ENCODE measurements around the gene DHRS1.
"Not testable (repeated sequence)": the region's sequence is repeated elsewhere in the genome, so short reads cannot be mapped to it uniquely, and the experiment has no call there.

The DHRS1 gene

DNA sequence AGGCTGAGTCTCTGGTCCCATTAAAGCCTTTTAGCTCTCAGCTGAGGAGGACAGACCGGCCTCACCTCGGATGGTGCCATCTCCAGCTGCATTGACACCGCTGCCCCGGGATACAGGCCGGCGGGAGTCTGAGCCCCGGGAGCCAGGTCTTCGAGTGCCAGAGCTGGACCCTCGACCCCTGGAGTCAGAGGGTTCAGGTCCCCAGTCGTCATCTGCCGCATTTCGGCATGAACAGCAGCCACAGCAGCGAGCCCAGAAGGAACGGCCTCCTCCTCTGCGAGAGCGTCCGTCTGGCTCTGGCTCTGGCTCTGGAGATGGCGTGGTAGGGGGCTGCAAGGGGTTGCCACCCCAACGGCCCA is 37.6 kb downstream of the DHRS1 start:
- DNase-seq = no peak

DNA sequence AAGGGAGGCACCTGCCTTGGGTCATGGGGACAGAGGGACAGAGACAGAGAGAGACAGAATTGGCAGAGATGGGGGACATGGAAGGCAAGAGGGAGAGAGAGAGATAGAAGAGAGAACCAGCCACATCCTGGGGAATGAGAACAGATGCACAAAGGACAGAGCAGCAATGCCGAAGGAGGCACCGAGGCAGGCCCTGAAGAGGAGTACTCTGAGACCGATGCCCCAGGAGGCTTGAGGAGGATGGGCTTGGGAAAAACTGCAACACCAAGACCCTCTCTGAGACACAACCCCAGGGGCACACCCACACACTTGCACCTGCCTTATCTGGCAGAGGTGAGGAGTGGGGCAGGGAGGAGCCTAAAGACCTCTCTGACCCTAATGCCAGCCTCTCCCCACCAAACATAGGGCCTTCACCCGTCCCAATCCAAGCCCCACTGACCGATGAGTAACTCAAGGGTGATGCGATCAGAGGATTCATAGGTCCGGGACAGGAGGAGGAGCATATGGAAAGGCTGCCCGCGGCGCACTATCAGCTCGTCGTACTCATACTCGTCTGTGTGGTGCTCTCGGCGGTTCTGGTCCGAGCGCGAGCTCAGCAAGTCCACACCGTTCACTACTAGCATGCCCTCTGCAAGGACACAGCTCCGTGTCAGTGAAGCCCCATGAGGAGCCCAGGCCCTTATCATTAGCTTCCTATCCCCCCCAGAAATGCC is 38.2 kb downstream of the DHRS1 start:
- DNase-seq = no peak

DNA sequence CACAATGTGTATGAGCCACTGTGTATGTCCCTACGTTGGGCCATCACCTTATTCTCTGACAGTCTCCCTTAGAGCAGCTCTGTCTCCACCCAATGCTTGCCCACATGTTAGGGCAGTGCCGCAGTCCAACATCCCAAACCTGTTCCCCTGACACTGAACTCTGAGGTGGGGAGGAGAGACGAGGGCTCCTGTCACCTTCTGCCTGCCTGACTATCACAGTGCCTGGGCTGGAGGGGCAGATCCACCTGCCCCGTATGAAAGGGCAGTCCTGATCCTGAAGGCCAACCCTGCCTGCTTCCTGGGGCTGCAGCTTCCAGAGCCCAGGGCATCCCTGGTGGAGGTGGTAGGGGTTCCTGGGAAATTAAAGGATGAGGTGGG is 38.8 kb downstream of the DHRS1 start:
- no peak for DNase-seq

DNA sequence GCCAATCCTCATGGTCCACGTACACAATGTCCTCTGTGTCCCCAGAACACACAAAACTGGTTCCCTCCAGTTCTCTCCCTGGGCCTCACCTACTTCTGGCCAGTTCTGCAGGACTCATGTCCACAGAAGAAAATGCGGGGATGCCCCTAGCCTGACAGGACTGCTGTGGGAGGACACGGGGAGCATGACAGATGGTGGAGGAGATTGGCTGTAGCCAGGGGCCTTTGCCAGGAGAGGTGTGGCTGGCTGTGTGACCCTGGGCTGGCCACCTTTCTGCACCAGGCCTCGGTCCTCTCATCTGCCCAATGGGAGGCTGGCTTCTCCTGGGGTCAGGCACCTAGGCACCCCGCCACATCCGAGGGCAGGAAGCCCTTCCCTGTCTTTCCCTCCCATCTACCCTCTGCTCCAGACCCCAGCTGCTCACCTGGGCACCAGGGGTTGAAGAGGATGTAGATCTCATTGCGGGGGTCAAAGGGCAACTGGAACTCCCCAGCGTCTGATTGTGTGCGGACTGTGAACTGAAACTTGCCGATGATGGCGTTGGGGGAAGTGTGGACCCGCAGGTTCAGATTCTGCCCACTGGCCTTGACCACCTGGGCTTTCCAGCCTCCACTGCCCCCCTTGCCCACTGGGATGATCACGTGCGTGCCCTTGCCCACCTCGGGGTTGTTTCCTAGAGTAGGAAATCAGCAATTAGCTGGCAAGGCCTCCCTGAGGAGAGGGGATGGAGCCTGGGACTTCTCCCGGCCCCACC is 39.4 kb downstream of the DHRS1 start:
- no peak for DNase-seq

DNA sequence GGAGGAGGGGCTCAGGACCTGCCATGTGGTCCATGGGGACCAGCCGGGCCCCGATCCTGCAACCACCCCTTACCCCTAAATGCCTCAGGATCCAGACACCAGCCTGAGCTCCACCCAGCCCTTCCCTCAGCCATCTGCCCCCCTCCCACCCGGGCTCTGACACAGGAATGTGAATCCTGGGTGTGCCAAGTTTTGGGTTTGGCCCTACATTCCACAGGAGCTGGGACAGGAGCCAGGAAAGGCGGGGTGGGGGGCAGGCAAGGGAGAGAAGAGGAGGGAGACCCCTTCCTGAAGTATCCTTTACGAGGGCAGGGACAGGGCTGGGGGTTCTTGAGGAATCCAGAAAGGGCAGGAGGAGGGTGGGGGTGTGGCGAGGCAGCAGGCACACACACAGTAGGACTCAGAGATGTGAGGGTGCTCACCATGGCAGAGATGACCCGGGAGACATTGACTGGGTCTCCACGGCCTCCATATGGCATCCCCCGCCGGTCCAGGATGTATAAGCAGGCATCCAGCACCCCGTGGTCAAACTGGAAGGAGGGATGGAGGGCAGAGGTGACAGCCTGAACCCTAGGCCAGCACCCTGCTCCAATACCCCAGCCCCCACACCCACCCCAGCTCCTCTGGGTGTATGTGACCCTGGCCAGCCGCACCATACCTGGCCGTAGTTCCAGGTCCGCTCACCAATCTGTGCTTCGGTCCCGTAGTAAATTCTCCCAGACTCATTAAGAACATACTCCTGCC is 40.1 kb downstream of the DHRS1 start:
- no peak for DNase-seq

DNA sequence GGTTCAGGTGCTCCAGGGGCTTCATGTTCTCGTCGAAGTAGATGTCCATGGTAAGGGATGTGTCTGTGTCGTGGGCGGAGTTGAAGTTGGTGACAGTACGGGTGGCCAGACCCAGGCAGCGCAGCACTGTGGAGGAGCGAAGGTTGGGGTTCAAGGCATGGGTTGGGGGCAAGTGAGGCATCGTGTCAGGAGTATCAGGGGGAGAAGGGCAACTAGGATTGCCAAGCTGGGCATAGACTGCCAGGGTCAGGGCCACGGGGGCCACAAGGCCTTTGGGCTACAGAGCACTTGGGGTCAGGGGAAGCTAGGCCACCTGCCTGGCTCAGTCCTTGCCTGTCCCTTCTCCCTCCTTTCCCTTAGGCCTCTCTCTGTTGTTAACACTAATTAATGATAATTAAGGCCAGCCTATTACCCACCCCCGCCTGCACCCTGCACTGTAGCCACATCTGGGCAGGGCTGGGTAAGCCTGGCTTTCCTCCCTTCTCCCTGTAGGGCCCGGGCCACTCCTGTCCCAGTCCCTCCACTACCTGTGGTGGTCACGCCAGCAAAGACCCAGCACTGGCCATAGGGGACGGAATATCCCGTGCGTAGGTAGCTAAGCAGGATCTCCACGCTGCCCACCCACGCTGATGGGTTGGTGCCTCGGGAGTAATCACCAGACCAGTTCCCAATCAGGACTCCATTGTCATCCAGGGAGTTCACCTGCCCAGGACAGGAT is 40.9 kb downstream of the DHRS1 start:
- DNase-seq = no peak

GRCh38 chr14:24258119-24258518 is 41.5 kb downstream of the DHRS1 start:
- DNase-seq = no peak

- no peak for DNase-seq
These were observed 42.6 kb downstream of the DHRS1 start for GRCh38 chr14:24256960-24257359.

- no peak for DNase-seq
These were observed 43.5 kb downstream of the DHRS1 start for GRCh38 chr14:24255931-24256711.

DNA sequence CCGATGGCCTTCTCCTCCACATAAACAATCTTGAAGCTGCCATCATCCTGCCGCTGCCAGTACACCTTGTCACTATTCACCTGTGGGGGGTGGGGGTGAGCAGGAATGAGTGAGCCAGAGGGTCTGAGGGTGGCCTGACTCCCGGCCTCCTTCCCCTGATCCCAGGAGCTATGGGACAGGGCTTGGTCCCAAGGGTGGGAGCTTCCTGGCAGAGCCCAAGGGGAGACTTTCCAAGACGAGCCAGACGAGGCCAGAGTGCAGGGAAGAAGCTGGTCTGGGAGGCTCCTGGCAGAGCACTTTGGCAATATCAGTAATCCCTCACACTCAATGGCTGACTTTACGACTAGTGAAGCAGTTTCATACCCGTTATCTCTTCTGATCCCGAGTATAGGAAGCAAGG is 44.1 kb downstream of the DHRS1 start:
- no peak for DNase-seq

- DNase-seq = no peak
These were observed 44.8 kb downstream of the DHRS1 start for GRCh38 chr14:24254630-24255392.

GRCh38 chr14:24253936-24254335 is 45.6 kb downstream of the DHRS1 start:
- no peak for DNase-seq

GRCh38 chr14:24252289-24253124 is 47.1 kb downstream of the DHRS1 start:
- no peak for DNase-seq

GRCh38 chr14:24251880-24252288 is 47.7 kb downstream of the DHRS1 start:
- no peak for DNase-seq

DNA sequence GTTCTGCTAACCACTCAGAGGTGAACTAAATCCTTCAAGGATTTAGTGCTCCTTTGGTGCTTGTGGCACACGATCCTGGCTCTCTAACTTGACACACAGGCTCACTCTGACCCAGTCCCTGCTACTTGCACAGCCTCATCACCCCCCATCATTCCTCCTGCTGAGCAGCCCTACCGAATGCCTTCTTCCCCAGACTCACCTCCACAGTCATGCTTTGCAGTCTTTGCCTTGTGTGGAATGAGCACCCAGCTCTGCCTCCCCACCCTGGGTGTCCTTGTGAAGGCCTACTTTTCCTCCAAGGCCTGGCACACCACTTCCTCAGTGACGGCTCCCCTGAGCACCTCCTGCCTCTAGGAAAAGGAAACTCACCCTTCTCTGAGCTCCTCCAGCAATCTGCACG is 49.2 kb downstream of the DHRS1 start:
- DNase-seq = no peak

DNA sequence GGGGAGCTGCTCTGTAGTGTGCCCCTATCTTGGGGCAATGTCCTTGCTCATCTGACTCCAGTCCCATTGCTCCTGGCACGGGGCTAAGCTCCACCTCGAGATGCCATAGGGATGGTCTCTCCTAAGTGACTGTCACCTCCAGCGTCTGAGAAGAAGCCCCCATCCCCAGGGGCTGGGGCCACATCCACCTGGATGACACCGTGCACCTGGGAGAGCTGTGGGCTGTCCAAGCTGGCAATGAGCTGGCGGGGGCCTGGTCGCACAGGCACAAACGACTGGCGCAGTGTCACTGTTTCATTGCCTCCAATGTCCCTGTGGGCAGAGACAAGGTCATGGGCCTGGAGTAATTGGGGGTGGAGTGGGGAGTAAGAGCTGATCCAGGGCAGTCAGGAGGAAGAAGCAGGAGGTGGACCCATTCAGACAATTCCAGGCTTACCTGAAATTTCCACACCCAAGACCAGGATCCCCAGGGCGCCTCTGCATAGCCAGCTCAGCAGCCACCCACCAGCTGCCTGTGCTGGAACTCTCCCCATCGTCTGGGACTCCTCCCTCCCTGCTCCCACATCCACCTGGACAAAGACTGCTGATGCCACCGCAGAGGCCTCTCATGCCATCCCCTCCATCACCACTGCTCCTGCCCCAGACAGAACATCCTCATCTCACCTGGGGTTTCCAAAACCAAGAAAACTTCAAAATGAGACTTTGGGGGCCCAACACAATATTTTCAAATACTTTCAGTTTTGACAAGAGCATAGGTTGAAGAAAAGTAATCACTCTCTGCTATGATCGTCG is 50.2 kb downstream of the DHRS1 start:
- no peak for DNase-seq

GRCh38 chr14:24247422-24247821 is 52.2 kb downstream of the DHRS1 start:
- DNase-seq = no peak

DNA sequence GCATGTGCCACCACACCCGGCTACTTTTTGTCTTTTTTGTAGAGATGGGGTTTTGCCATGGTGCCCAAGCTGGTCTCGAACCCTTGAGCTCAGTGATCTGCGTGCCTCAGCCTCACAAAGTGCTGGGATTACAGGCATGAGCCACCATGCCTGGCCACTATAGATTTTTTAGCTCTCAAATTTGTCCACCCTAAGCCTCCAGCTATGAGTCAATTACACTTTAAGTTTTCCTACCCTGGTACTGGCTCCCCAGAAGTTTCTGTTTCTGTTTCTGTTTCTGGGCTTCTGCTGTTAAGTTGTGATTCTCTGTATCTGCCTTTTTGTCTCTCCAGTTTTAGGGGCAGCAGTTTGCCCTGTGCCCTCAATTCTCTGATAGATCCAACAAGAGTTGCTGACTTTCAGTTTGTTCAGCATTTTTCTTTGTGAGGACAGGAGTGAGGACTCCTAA is 52.8 kb downstream of the DHRS1 start:
- no peak for DNase-seq

DNA sequence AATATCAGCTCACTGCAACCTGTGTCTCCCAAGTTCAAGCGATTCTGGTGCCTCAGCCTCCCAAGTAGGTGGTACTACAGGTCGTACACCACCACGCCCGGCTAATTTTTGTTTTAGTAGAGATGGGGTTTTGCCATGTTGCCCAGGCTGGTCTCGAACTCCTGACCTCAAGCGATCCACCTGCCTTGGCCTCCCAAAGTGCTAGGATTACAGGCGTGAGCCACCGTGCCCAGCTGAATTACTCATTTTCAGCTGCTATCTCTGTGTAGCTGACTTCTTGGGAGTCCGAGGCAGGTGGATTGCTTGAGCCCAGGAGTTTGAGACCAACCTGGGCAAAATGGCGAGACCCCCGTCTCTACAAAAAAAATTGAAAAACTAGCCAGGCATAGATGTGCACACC is 54.2 kb downstream of the DHRS1 start:
- DNase-seq = not testable (repeated sequence)

DNA sequence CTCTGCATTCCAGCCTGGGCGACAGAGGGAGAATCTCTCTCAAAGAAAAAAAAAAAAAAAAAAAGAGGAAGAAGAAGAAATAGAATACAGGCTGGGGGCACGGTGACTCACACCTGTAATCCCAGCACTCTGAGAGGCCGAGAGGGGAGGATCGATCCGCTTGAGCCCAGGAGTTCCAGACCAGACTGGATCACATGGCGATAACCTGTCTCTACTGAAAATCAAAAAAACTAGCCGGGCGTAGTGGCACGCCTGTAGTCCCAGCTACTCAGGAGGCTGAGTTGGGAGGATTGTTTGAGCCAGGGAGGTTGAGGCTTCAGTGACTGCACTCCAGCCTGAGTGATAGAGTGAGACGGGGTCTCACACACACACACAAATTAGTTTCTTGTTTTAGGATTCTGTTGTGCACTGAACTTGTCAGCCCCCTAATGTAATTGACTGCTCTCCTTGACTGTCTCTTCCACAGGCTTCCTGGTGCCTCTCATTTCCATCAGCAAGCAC is 56.2 kb downstream of the DHRS1 start:
- no peak for DNase-seq
